DOHH2 (cell line): ENCODE measurements around the gene ATP8B4.

Source experiments
- CTCF ChIP-seq: fragments of 200-600 bp; sonication (generic); IDR thresholded peaks from one replicate; pipeline ENCODE4 v1.5.1; 2014; ENCODE audit warnings: antibody characterized with exemption, mild to moderate bottlenecking, low read depth, low read length; ENCODE audit not compliant: poor library complexity, severe bottlenecking
- EZH2phosphoT487 ChIP-seq: fragments of 200-600 bp; sonication (generic); IDR thresholded peaks from 2 replicates; pipeline ENCODE4 v1.6.1; 2017; ENCODE audit warnings: borderline replicate concordance, mild to moderate bottlenecking, antibody characterized with exemption, low read length, moderate library complexity, mixed read lengths

GRCh38 chr15:49916998-49917397, 202.0 kb downstream of the ATP8B4 start:
- TF ChIP-seq CTCF (no peak), EZH2phosphoT487 (no peak)
